GM15510 (cell line): ENCODE data around the gene PSMG1.

Experiments used
- POLR2A ChIP-seq: IDR thresholded peaks from 3 replicates; pipeline ENCODE4 v1.6.1; 2011; ENCODE audit warnings: borderline replicate concordance; ENCODE audit not compliant: insufficient read length; ENCODE audit errors: extremely low read depth

Gene PSMG1

GRCh38 chr21:39180429-39181019 lies 2.7 kb downstream of the PSMG1 start:
- no peak for TF ChIP-seq POLR2A

- TF ChIP-seq POLR2A: no peak
Observed at GRCh38 chr21:39178421-39178820, 4.8 kb downstream of the PSMG1 start.

GRCh38 chr21:39176271-39176709 lies 7.0 kb downstream of the PSMG1 start:
- TF ChIP-seq POLR2A: no peak

GRCh38 chr21:39175665-39176064 lies 7.6 kb downstream of the PSMG1 start:
- TF ChIP-seq POLR2A: no peak

- no peak for TF ChIP-seq POLR2A
Observed at GRCh38 chr21:39175154-39175553, 8.1 kb downstream of the PSMG1 start.

DNA sequence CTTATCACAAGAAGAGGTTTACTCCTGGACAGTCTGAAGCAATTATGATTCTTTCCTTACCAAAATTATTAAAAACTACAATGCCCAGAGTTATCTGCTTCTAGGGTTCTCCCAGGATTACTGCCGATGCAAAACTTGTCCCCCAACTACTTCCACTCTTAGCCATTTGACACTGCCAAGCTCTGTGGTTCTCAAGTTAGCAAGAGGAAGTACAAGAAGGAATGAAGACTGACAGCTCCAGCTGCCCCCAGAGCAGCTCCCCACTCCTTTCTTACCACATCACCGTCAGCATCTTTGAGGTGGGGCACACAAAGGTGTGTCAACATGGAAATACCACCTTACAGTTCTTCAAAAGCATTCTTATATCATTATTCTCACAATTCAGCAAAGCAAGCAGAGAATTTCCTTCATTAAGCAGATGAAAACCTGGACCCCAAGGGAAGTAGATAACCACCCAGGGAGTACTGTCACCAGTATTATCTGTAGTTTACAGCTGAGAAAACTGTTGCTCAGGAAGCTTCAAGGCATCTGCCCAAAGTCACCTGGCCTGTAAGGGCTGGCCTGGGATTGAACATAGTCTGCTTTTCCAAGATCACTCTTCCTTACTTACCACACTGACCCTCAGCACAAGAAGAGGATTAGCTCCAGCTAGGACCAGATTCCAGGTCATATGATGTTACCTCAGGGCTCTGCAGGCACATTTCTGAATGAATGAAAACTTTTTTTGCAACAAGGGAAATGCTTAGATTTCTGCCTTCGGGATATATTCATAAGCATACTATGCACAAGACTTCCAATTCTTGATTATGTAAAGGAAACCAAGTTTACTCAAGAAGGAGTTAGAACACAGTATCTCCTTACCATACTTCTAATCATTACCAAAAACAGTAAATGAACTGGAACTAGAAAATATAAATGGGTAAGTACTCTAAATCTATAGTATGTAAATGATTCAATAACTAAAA lies 9.3 kb downstream of the PSMG1 start:
- no peak for TF ChIP-seq POLR2A

GRCh38 chr21:39169906-39170305 lies 13.3 kb downstream of the PSMG1 start:
- no peak for TF ChIP-seq POLR2A

GRCh38 chr21:39168800-39169199 lies 14.5 kb downstream of the PSMG1 start:
- TF ChIP-seq POLR2A: no peak

DNA sequence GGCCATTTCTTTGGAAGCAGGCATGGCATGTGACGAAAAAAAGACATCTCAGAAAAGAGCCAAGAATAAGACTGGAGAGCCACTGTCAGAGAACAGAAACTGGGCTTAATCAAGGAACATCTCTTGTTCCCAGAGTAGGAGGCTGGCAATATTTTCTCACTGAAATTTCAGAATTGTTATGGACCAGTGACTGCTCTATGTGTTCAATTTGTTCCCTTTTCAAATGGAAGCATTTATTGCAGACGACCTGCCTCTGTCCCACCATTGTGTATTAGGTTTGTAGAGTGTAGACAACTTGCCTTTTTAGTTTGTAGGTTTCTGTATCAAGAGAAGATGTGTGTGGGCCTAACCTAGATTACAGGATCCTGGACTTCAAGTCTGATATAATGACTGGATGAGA lies 18.7 kb downstream of the PSMG1 start:
- TF ChIP-seq POLR2A: no peak

DNA sequence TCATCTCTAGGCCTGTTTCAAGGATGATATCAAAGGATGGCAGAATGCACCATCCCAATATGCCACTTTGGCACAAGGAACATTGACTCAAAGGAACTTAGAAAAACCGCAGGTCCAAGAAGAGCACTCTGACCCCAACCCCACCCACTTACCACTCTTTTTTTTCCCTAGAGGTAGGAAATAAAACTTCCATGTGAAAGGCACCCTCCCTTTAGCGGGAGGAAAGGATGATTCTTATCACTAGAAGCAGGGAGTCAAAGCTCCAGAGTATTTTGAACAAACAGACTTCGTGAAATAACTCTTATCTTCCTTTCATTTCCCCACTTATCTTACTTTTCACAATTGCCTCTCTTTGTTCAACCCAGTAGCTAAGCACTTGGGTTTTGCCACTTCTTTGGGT lies 22.2 kb downstream of the PSMG1 start:
- no peak for TF ChIP-seq POLR2A

- no peak for TF ChIP-seq POLR2A
Observed at GRCh38 chr21:39159342-39160063, 23.7 kb downstream of the PSMG1 start.

- no peak for TF ChIP-seq POLR2A
Observed at GRCh38 chr21:39156024-39156423, 27.2 kb downstream of the PSMG1 start.

DNA sequence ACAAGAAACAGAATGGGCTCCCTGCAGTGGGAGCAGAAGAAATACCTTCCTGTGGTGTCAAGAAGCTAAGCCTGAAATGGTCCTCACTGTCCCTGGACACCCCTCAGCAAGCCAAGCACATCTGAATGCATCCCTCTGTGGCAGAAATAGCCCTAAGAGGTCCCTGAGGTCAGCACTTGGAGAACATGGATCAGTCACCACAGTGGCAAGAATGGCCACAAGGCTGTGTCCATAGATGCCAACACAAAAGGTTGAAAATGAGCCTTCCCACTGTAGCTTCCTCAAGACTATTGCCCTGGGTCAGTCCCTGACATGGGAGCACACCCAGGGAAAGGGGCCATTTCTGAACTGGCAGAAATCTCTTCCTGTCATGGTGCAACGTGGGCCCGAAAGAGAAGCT lies 27.7 kb downstream of the PSMG1 start:
- TF ChIP-seq POLR2A: no peak

DNA sequence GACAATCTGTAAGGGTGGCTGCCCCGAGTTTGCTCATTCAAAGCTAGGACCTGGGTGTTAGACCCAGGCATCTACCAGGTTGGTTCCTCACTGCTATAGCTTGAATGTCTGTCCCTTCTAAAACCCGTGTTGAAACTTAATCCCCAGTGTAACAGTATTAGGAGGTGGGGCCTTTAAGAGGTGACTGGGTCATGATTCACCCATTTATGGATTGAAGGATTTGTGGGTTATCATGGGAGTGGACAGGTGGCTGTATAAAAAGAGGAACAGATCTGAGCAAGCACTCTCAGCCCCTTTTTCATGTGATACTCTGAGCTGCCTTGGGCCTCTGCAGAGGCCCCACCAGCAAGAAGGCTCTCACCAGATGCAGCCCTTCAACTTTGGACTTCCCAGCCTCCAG lies 29.4 kb downstream of the PSMG1 start:
- no peak for TF ChIP-seq POLR2A

DNA sequence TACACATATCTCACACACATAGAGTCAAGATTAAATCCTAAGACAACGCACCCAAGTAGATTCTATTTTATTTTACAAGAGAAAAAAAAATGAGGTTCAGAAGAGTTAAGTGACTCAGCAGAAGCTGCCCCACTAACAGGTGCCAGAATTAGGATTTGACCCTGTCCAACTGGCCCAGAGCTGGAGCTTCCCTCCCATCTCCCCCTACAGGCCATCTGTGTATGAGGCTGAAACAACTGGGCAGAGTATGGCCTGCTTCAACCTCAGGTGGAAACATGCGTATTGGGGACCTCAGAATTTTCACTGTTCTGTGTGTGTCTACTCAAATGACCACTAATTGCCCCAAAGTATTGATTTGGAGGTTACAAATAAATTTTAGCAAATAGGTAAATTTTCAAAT lies 29.9 kb downstream of the PSMG1 start:
- TF ChIP-seq POLR2A: no peak
